ENCODE results near the gene FCMR. TPM values are rescaled to one million over a fixed set of nuclear protein-coding genes. Genes with fewer than 3 reads are reported as not detected.

Gene FCMR
- total and polyA plus RNA-seq, 10 donors: 136 to 269 (median 235) TPM

GRCh38 chr1:206885341-206886060, 36.2 kb downstream of the FCMR start:
- no peak overlapping the region for H3K27ac ChIP-seq
- TF ChIP-seq CTCF (IDR thresholded peaks at IDR 0.05 in 8 of 11, conservative IDR thresholded peaks at IDR 0.05 in 3 of 11): no peak
- TF ChIP-seq POLR2A (IDR thresholded peaks at IDR 0.05): no peak
- TF ChIP-seq POLR2AphosphoS5 (IDR thresholded peaks at IDR 0.05): no peak
- H3K27me3 ChIP-seq (replicated peaks in 1 of 7): no peaks in the 10 kb centered on the region
- H3K4me3 ChIP-seq: no peak overlapping the region
- no peak for DNase-seq
- intact Hi-C loops (cut with DNase I; ENCODE audit: low total_unique reads): no loop called here
- no peaks in the 10 kb centered on the region for H3K9me3 ChIP-seq
- no peaks in the 10 kb centered on the region for H3K36me3 ChIP-seq
- WGBS, 5 donors: 80 to 88% (median 86%) methylated on average over 3 of the region's 3 CpGs
- peaks cover 0 to 6% (median 3%) of the 10 kb centered on the region in 6 donors for H3K4me1 ChIP-seq

- DNase-seq: no peak
These were observed 37.9 kb downstream of the FCMR start for GRCh38 chr1:206883876-206884275.

GRCh38 chr1:206883160-206883559, 38.6 kb downstream of the FCMR start:
- H3K4me3 ChIP-seq: no peak overlapping the region
- H3K9me3 ChIP-seq: peaks cover 3 to 18% (median 12%) of the 10 kb centered on the region in 8 donors
- H3K27me3 ChIP-seq (replicated peaks in 1 of 7): no peaks in the 10 kb centered on the region
- H3K36me3 ChIP-seq: no peaks in the 10 kb centered on the region
- H3K27ac ChIP-seq: no peak overlapping the region
- WGBS, 5 donors: 93 to 95% (median 95%) methylated on average over 1 of the region's 1 CpG
- TF ChIP-seq CTCF (IDR thresholded peaks at IDR 0.05 in 8 of 11, conservative IDR thresholded peaks at IDR 0.05 in 3 of 11): no peak
- H3K4me1 ChIP-seq: no peaks in the 10 kb centered on the region
- intact Hi-C loops (cut with DNase I; ENCODE audit: low total_unique reads): no loop called here
- no peak for DNase-seq

More at GRCh38 chr1:206883876-206884275, 37.9 kb downstream of the FCMR start:
- Histone ChIP-seq H3K4me1 (no peaks in the 10 kb centered on the region), H3K27me3 (replicated peaks in 1 of 7) (no peaks in the 10 kb centered on the region), H3K36me3 (no peaks in the 10 kb centered on the region), H3K9me3 (peaks cover 0 to 11% (median 5%) of the 10 kb centered on the region in 8 donors), H3K4me3 (no peak overlapping the region), H3K27ac (no peak overlapping the region)
- intact Hi-C loops (cut with DNase I; ENCODE audit: low total_unique reads): no loop called here
- TF ChIP-seq POLR2A (IDR thresholded peaks at IDR 0.05) (no peak), CTCF (IDR thresholded peaks at IDR 0.05 in 8 of 11, conservative IDR thresholded peaks at IDR 0.05 in 3 of 11) (no peak), POLR2AphosphoS5 (IDR thresholded peaks at IDR 0.05) (no peak)
- WGBS, 5 donors: 87 to 95% (median 88%) methylated on average over 2 of the region's 2 CpGs

- Histone ChIP-seq H3K9me3 (peaks cover 3 to 25% (median 18%) of the 10 kb centered on the region in 8 donors), H3K27ac (no peak overlapping the region), H3K36me3 (no peaks in the 10 kb centered on the region), H3K27me3 (replicated peaks in 1 of 7) (no peaks in the 10 kb centered on the region), H3K4me3 (no peak overlapping the region), H3K4me1 (no peaks in the 10 kb centered on the region)
- DNase-seq: no peak
- WGBS, 5 donors: 69 to 86% (median 75%) methylated on average over 3 of the region's 3 CpGs
- TF ChIP-seq POLR2AphosphoS5 (IDR thresholded peaks at IDR 0.05) (no peak), POLR2A (IDR thresholded peaks at IDR 0.05) (no peak), CTCF (IDR thresholded peaks at IDR 0.05 in 8 of 11, conservative IDR thresholded peaks at IDR 0.05 in 3 of 11) (no peak)
- intact Hi-C loops (cut with DNase I; ENCODE audit: low total_unique reads): no loop called here
These were observed 39.2 kb downstream of the FCMR start for GRCh38 chr1:206882555-206882954.
